Motor neuron (in vitro differentiated cells): ENCODE measurements around the gene DNAJC15. TPM values are rescaled to one million over a fixed set of nuclear protein-coding genes. Genes with fewer than 3 reads are reported as not detected.
A peak's percentile ranks its signal among the peaks of the same experiment; 100 is the strongest.
"Not testable (repeated sequence)": the region's sequence is repeated elsewhere in the genome, so short reads cannot be mapped to it uniquely, and the experiment has no call there.

Experiments
- ATAC-seq, 8 experiments: fragments of 200-7000 bp; cut with Tn5 transposase; replicated peaks in 6 of 8; 2 replicates each; pipeline ENCODE4 v1.8.0; 2021; ENCODE audit warnings: mild to moderate bottlenecking in 8 of 8, moderate library complexity in 8 of 8
- H3K27ac ChIP-seq, 2 donors: fragments of 250-450 bp; sonication (Bioruptor Pico); 2 replicates each; pipeline ENCODE4 v1.9.0; 2021; ENCODE audit warnings: antibody characterized with exemption in 2 of 2, mild to moderate bottlenecking in 2 of 2, moderate library complexity in 1 of 2
- H3K4me1 ChIP-seq, 2 donors: fragments of 250-450 bp; sonication (Bioruptor Pico); replicated peaks in 1 of 2; 2 replicates each; pipeline ENCODE4 v1.6.1; 2021; ENCODE audit warnings: antibody characterized with exemption in 2 of 2, mild to moderate bottlenecking in 2 of 2, moderate library complexity in 1 of 2
- H3K4me3 ChIP-seq, 5 donors: fragments of 250-450 bp; sonication (Bioruptor Pico); 2 replicates each; pipeline ENCODE4 v1.9.0; 2021; ENCODE audit warnings: antibody characterized with exemption in 5 of 5, mild to moderate bottlenecking in 5 of 5, moderate library complexity in 4 of 5
- WGBS, 10 experiments: fragments of 450-650 bp; shearing (Covaris generic); methylation state at CpG; one replicate each; pipeline ENCODE4 v1.0.0; 2022; 5-methylcytosine and 5-hydroxymethylcytosine counted together
- in situ Hi-C, 9 experiments: fragments of 400-800 bp; cut with MboI; loops; one replicate each; pipeline ENCODE4 v1.15.0; 2021; ENCODE audit warnings: low sequenced_read_pairs in 9 of 9, low pct_unique_long_range_greater_than_20kb in 2 of 9; ENCODE audit not compliant: unreplicated experiment in 9 of 9
- total RNA-seq, 8 experiments: library from RNA; unstranded; fragments of 300-600 nt; gene quantifications; 2 replicates each; pipeline versions ENCODE4 v1.2.3 to v1.2.4, GENCODE V29; 2022

The DNAJC15 gene
- total RNA-seq, 8 experiments from 2014 or later, result 0.13 to 14.4 (median 1.9) TPM

DNA sequence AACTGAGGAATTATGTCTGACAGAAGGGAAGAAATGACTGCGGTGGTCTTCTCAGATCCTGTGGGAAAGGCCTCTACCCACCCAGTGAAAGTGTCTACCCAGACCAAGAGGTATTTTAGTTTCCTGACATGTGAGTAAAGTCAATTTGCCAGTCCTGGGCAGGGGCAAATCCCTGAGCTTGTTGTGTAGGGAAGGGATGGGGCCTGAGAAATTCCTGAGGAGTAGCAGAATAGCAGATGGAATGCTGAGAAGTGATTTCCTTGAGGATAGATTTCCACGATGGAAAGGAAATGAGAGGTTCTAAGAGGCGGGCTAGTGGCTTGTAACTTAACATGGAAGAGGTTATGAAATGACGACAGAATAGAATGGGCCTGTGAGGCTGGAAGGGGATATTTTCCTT is 37.4 kb downstream of the DNAJC15 start:
- H3K4me1 ChIP-seq, in situ Hi-C loops, H3K4me3 ChIP-seq, H3K27ac ChIP-seq, ATAC-seq: not testable (repeated sequence)
- WGBS, 10 experiments, result 0 to 100% (median 88%) methylated on average over 1 to 3 of the region's 4 CpGs; no CpG with 5 or more reads in 2 of the 10 experiments

DNA sequence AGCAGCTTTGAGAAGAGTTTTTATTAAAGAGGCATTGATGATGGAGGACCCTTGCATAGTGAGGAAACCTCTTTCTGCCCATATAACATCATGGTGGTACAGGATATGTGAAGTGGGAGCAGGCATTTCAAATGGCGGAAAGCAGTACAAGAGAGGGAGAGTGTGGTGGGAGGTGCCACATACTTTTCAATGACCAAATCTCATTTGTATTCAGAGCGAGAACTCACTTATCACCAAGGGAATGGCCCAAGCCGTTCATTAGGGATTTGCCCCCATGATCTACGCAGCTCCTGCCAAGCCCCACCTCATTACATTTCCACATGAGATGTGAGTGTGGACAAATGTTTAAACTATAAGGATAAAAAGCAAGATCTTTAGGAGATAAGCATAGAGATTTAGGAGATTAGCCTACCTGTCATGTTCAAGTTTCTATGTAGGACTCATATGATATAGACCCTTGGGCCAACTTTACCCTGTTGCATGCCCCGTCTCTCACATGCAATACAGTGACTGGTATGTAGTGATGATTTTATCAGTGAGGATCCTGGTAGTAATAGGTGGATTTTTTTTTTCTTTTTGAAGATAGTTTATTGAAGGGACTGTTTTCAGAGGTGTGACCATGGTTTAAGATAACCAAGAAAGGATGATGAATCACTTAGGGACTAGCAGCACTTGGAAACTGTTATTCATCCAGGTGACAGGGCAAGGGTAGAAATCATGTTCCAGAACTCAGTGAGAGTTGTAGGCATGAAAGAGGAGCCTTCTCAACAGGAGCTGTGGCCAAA is 38.3 kb downstream of the DNAJC15 start:
- 50 to 100% (median 100%) methylated on average over 2 to 4 of the region's 5 CpGs; no CpG with 5 or more reads in 4 of the 10 experiments for WGBS, 10 experiments
- no peak overlapping the region for H3K27ac ChIP-seq
- in situ Hi-C loops, result no loop called here
- H3K4me1 ChIP-seq, result peaks cover 0 to 3% of the 10 kb centered on the region in 2 donors
- no peak overlapping the region for H3K4me3 ChIP-seq
- peak in 1 of 8 experiments; percentile 28 for ATAC-seq

DNA sequence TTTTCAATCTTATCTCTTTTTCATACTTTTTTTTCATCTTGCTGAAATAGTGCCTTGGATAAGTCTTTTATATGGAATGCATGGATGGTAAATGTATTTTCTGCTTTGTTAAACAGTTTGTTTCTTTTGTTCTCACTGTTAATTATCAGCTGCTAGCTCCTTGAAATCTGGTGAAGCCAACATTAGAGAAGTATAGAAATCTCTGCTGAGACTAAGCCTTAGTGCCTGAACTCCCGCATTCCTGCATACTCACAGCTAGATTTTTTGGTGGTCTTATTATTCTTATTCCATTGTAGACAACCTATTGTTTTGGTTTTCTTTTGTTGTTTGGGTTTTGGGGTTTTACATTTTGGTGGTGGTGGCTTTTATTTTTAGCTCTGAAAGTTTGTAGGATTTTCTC is 48.4 kb downstream of the DNAJC15 start:
- Histone ChIP-seq H3K4me3 (no peak overlapping the region), H3K27ac (no peak overlapping the region), H3K4me1 (no peaks in the 10 kb centered on the region)
- in situ Hi-C loops, result no loop called here
- 38 to 100% (median 56%) methylated on average over 1 of the region's 1 CpG for WGBS, 10 experiments
- ATAC-seq, result no peak

DNA sequence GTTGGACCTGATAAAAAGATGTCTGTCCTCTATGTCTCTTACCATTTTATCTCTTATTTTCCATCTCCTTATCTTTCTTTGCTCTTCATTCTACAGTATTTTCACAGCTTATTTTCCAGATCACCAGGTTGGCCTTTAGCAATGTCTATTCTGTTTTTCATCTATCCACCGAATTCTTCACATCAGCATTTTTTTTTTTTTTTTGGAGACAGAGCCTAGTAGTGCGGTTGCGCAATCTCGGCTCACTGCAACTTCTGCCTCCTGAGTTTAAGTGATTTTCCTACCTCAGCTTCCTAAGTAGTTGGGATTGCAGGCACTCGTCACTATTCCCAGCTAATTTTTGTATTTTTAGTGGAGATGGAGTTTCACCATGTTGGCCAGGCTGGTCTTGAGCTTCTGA is 49.0 kb downstream of the DNAJC15 start:
- Histone ChIP-seq H3K27ac (no peak overlapping the region), H3K4me3 (no peak overlapping the region), H3K4me1 (no peaks in the 10 kb centered on the region)
- WGBS, 10 experiments, result 67 to 98% (median 90%) methylated on average over 2 to 5 of the region's 5 CpGs; no CpG with 5 or more reads in 2 of the 10 experiments
- no peak for ATAC-seq
- in situ Hi-C loops, result no loop called here

DNA sequence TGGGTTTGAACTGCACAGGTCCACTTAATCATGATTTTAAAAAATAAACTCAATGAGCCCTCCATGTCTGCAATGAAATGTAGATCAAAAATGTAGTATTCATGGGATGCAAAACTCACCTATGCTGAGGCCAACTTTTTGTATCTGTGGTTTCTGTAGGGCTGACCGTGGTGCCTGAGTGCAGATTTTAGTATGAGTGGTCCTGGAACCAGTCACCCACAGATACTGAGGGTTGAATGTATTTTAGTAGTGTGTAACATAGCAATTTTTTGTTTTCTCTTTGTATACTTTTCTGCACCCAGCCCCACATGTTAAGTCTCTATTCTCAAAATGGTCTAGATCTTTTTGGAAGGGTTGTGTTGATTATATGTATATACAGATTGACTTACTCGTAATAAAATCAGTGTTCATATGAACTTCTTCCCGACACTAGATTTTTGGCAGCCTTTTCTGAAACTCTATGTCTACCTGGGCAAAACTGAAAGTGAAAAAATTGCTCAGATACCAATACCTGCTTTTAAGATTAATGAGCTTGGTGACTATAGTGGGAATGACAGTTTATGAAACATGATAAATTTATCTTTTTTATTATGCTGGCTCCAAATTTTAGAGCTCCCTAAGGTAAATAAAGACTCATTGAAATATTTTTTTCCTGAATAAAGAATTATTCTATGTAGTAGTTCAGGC is 51.6 kb downstream of the DNAJC15 start:
- in situ Hi-C loops, result loop anchor here in 3 of 9 experiments (25.0 kb wide), 2 partner anchors 712 to 737 kb away; partner anchors contain the start of gene ENOX1 (in 2 of the 3)
- H3K4me3 ChIP-seq, result no peak overlapping the region
- 89 to 100% (median 98%) methylated on average over 1 to 3 of the region's 3 CpGs for WGBS, 10 experiments
- H3K27ac ChIP-seq, result no peak overlapping the region
- no peaks in the 10 kb centered on the region for H3K4me1 ChIP-seq
- no peak for ATAC-seq

DNA sequence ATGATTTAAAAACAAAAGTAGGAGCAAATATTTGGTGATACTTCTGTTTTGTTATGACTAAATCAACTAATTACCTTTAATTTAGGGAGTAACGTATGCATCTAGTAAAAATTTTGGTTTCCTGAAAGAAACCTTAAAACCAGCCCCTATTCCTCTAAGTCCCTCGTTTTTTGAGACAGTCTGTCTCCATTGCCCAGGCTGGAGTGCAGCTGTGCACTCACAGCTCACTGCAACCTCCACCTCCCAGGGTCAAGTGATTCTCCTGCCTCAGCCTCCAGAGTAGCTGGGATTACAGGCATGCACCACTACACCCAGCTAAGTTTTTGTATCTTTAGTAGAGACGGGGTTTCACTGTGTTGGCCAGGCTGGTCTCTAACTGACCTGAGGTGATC is 52.1 kb downstream of the DNAJC15 start:
- not testable (repeated sequence) for H3K4me1 ChIP-seq, H3K27ac ChIP-seq, ATAC-seq, H3K4me3 ChIP-seq
- in situ Hi-C loops, result loop anchor here in 3 of 9 experiments (25.0 kb wide), 2 partner anchors 712 to 737 kb away; partner anchors contain the start of gene ENOX1 (in 2 of the 3)
- WGBS, 10 experiments, result 58 to 100% (median 86%) methylated on average over 1 to 3 of the region's 3 CpGs

DNA sequence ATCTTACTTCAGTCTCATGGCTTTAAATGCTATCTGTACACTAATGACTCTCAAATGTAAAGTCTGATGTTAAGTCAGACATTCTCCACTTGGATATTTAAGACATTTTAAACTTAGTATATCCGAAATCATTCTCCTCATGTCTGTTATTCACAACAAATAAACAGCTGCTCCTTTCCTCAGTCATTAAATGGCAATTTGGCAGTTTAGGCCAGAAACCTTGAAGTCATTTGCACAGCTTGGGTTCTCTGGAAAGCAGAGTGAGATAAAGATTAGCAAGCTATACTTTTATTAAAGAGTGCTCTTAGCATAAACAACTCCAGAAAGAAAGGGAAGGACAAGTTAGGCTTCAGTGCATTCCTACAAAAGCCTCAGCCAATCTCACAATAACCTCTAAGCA is 53.7 kb downstream of the DNAJC15 start:
- no peak for ATAC-seq
- in situ Hi-C loops, result loop anchor here in 3 of 9 experiments (25.0 kb wide), 2 partner anchors 710 to 735 kb away; partner anchors contain the start of gene ENOX1 (in 2 of the 3)
- H3K4me3 ChIP-seq, result no peak overlapping the region
- no peaks in the 10 kb centered on the region for H3K4me1 ChIP-seq
- 20 to 100% (median 48%) methylated on average over 1 of the region's 1 CpG; no CpG with 5 or more reads in 2 of the 10 experiments for WGBS, 10 experiments
- no peak overlapping the region for H3K27ac ChIP-seq

DNA sequence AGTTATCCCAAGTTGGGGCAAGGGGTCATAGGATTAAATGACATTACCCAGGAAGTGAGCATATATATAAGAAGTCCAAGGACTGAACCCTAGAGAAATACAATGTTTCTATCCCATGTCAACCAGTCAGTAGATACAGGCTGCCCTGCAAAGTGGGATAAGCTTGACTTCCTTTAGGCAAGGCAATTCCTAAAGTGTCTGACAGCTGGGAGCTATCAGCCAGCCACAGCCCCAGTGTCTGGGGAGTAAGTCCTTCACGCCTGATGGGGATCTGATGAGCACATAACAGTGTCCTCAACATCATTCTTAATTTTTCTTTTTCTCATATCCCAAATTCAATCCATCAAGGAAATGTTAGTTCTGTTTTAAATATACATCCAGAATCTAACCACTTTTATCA is 54.1 kb downstream of the DNAJC15 start:
- WGBS, 10 experiments, result 67 to 100% (median 92%) methylated on average over 1 of the region's 1 CpG; no CpG with 5 or more reads in 6 of the 10 experiments
- in situ Hi-C loops, result loop anchor here in 3 of 9 experiments (25.0 kb wide), 2 partner anchors 710 to 735 kb away; partner anchors contain the start of gene ENOX1 (in 2 of the 3)

DNA sequence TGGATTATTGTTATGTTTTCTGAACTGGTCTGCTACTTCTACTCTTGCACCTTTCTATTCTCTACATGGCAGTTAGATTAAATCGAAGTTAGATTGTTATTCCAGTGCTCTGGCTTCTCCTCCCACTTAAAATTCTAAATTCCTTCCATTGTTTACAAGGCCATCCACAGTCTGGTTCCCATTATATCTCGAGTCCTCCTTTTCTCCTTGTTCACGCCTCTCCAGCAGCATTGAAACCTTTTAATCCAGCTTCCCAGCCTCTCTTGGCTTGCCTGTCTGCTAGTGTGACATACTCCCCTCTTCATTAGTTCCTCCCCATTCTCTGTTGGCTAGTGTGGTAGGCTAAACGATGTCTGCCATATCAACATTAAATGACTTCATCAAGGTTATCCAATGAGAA is 54.5 kb downstream of the DNAJC15 start:
- Histone ChIP-seq H3K4me1 (no peaks in the 10 kb centered on the region), H3K27ac (no peak overlapping the region), H3K4me3 (no peak overlapping the region)
- in situ Hi-C loops, result loop anchor here in 3 of 9 experiments (25.0 kb wide), 2 partner anchors 709 to 734 kb away; partner anchors contain the start of gene ENOX1 (in 2 of the 3)
- no peak for ATAC-seq
- WGBS, 10 experiments, result 15 to 76% (median 50%) methylated on average over 2 to 4 of the region's 4 CpGs

More for the DNA sequence above, 54.1 kb downstream of the DNAJC15 start:
- H3K4me3 ChIP-seq, result no peak overlapping the region
- no peak overlapping the region for H3K27ac ChIP-seq
- no peak for ATAC-seq
- H3K4me1 ChIP-seq, result no peaks in the 10 kb centered on the region

DNA sequence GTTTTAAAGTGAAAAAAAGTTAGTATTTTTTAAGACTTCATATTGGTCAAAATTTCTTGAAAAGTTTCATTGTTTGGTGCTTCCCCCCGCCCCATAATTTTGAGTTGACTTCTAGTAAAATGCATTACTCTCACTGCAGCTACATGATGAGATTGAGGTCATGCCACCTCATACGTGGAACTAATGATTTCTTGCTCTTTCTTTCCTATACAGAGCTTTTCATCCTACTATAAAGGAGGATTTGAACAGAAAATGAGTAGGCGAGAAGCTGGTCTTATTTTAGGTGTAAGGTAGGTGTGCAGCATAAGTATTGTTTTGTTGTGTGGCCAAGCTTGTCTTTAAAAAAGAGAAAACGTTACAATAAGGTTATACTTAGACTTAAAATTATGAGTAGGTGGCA is 55.0 kb downstream of the DNAJC15 start:
- H3K27ac ChIP-seq, result no peak overlapping the region
- WGBS, 10 experiments, result 67 to 100% (median 83%) methylated on average over 3 to 4 of the region's 4 CpGs
- in situ Hi-C loops, result loop anchor here in 3 of 9 experiments (25.0 kb wide), 2 partner anchors 709 to 734 kb away; partner anchors contain the start of gene ENOX1 (in 2 of the 3)
- ATAC-seq, result no peak
- H3K4me1 ChIP-seq, result no peaks in the 10 kb centered on the region
- H3K4me3 ChIP-seq, result no peak overlapping the region

DNA sequence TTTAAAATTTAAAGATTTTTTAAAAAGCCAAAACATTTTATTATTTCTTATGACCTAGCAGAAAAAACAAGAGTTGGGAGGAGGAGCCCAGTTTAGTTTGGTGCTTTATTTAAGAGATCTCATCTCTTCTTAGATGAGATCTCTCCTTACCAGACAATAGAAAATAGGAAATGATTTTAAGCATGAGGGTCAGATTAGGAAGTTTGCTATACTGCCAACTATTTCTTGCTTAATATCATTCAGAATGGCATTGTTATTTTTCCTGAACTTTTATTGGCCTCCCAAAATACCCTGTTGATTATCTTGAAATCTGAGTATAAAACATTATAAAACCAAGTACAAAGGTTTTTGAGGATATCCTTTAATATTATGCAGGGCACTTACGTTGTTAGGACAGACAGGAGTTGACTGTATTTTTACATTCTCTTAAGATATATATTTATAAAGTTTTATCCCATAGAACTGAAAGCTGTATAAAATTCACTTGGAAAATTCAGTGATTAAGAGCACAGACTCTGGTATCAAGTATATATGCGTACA is 56.1 kb downstream of the DNAJC15 start:
- 70 to 100% (median 96%) methylated on average over 1 to 2 of the region's 2 CpGs; no CpG with 5 or more reads in 1 of the 10 experiments for WGBS, 10 experiments
- in situ Hi-C loops, result loop anchor here in 3 of 9 experiments (25.0 kb wide), 2 partner anchors 708 to 733 kb away; partner anchors contain the start of gene ENOX1 (in 2 of the 3)
- no peak overlapping the region for H3K27ac ChIP-seq
- no peaks in the 10 kb centered on the region for H3K4me1 ChIP-seq
- ATAC-seq, result no peak
- no peak overlapping the region for H3K4me3 ChIP-seq

DNA sequence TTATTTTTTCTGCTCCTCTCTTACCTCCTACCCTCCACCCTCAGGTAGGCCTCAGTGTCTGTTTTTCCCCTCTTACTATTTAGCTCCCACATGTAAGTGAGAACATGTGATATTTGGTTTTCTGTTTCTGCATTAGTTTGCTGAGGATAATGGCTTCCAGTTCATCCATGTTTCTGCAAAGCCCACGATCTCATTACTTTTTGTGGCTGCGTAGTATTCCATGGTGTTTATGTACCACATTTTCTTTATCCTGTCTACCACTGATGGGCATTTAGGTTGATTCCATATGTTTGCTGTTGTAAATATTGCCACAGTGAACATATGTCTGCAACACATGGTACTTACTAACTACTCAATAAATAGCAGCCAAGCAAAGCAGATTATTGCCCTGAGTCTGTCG is 56.8 kb downstream of the DNAJC15 start:
- Histone ChIP-seq H3K4me3 (no peak overlapping the region), H3K27ac (no peak overlapping the region), H3K4me1 (no peaks in the 10 kb centered on the region)
- WGBS, 10 experiments, result 58 to 100% (median 96%) methylated on average over 1 to 3 of the region's 3 CpGs
- ATAC-seq, result no peak
- in situ Hi-C loops, result loop anchor here in 3 of 9 experiments (25.0 kb wide), 2 partner anchors 707 to 732 kb away; partner anchors contain the start of gene ENOX1 (in 2 of the 3)
